Measurements from ENCODE around the gene FLNC. TPM values are rescaled to one million over a fixed set of nuclear protein-coding genes. Genes with fewer than 3 reads are reported as not detected.
A peak's percentile ranks its signal among the peaks of the same experiment; 100 is the strongest.

The FLNC gene
- total RNA-seq, 1 donor from 2014 or later = 6.7 TPM

DNA sequence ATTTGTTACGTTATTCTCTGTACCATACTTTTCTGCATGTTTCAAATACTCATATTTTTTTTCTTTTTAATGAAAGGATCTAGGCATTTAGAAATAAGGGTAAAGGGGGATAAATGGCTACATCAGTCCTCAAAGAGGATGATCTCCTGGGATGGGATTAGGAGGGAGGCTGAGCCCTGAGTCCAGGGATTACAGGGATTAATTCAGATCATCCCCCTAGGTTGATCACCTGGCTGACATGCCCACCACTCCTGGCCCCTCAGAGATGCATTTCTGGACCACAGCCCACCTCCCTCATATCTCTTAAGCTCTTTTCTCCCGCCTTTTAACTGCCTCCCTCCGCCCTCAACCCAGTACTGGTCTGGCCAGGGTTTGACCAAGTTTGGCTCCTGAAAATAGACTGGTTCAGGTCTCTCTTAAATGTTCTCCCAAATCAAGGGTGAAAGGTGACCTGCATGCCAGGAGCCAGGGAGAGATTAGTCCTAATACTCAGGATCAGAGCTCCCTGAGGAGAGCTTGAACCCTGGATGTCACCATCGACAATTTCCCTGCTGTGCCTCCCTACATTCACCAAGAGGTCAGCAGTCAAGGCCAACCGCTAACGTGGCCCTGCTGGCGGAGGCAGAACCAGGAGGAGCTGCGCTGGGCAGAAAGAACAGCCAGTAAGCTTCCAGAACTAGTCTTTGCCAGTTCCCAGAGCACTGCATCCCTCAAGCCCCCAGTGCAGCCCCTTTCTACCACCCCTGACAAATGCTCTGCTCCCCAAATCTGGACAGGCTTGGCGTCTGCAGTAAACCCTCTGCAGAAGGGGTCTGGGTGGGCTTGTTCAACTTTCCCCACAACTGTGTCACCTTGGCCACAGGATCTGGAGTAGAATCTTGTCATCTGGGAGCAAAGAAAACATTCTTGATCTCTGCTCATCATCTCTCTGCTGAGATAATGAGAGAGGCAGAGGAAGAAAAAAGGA lies 41.5 kb upstream of the FLNC start:
- H3K27ac ChIP-seq = no peak overlapping the region
- no peak overlapping the region for H3K9ac ChIP-seq
- no peak overlapping the region for H3K4me3 ChIP-seq
- H3K4me1 Mint-ChIP-seq = peaks cover 23% of the 10 kb centered on the region
- TF ChIP-seq EZH2 (IDR thresholded peaks at IDR 0.05) (no peak), EZH2phosphoT487 (IDR thresholded peaks at IDR 0.05) (no peak)
- TF ChIP-seq, protein P1, sequence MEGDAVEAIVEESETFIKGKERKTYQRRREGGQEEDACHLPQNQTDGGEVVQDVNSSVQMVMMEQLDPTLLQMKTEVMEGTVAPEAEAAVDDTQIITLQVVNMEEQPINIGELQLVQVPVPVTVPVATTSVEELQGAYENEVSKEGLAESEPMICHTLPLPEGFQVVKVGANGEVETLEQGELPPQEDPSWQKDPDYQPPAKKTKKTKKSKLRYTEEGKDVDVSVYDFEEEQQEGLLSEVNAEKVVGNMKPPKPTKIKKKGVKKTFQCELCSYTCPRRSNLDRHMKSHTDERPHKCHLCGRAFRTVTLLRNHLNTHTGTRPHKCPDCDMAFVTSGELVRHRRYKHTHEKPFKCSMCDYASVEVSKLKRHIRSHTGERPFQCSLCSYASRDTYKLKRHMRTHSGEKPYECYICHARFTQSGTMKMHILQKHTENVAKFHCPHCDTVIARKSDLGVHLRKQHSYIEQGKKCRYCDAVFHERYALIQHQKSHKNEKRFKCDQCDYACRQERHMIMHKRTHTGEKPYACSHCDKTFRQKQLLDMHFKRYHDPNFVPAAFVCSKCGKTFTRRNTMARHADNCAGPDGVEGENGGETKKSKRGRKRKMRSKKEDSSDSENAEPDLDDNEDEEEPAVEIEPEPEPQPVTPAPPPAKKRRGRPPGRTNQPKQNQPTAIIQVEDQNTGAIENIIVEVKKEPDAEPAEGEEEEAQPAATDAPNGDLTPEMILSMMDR (IDR thresholded peaks at IDR 0.05) = no peak
- H3K27me3 Mint-ChIP-seq (ENCODE audit: insufficient read depth, low read depth) = peaks cover 9% of the 10 kb centered on the region
- peak overlapping the region; percentile 93 for H3K4me3 Mint-ChIP-seq
- H3F3A ChIP-seq (ENCODE audit: low read depth) = peaks cover 38% of the 10 kb centered on the region
- H3K36me3 ChIP-seq = no peaks in the 10 kb centered on the region
- peaks cover 3% of the 10 kb centered on the region for H3K36me3 Mint-ChIP-seq
- no peaks in the 10 kb centered on the region for H4K20me1 ChIP-seq (ENCODE audit: low read depth)
- no peaks in the 10 kb centered on the region for H3K9me3 ChIP-seq (ENCODE audit: low read depth)
- H3K4me2 ChIP-seq = no peak overlapping the region
- H3K27ac Mint-ChIP-seq = peak overlapping the region; percentile 44
- H3K9me3 Mint-ChIP-seq = peaks cover 3% of the 10 kb centered on the region
- peaks cover 18% of the 10 kb centered on the region for H3K79me2 ChIP-seq (ENCODE audit: low read depth)
- H3K4me1 ChIP-seq = peaks cover 27% of the 10 kb centered on the region
- DNase-seq (ENCODE audit: low spot score) = no peak
- H2AFZ ChIP-seq (replicated peaks) = no peak overlapping the region
- H3K27me3 ChIP-seq = no peaks in the 10 kb centered on the region

DNA sequence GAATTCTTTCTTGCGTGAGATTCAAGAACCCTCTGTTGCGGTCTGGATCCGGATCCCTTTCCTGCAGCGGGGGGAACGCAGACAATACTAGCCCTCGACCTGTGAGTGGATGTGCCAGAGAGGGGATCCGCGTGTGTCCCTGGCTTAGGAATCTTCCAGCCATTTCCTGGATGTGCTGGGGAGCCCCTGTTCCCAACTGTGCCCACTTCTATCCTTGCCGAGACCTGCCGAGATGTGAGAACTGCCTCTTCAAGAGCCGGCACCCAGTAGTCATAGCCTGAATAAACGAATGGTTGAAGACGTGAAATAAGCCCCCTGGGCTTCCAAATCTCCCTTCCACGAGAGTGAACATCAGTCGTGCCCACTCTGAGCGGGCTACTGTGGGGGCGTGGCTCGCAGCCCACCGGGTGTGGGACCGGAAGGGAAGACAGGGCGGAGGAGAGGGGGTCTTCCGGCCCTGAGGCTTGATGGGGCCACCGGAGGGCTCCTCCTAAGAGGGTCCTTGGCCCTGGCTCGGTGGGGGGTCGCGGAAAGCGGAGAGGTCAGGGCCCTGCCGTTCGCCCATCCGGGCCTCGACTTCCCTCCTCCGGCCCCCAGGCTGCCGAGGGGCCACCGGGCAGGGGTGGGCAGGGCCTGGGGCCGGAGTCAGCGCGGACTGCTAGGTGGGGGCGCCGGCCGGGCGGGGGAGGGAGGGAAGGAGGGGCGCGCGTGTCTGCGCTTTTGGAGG lies 39.7 kb upstream of the FLNC start:
- no peaks in the 10 kb centered on the region for H4K20me1 ChIP-seq (ENCODE audit: low read depth)
- H3K4me1 Mint-ChIP-seq = peaks cover 25% of the 10 kb centered on the region
- peak overlapping the region; percentile 88 for H3K4me2 ChIP-seq
- peak; percentile 68 for DNase-seq (ENCODE audit: low spot score)
- H3K27me3 ChIP-seq = no peaks in the 10 kb centered on the region
- H3K36me3 Mint-ChIP-seq = peaks cover 9% of the 10 kb centered on the region
- TF ChIP-seq, protein P1 (IDR thresholded peaks at IDR 0.05) = no peak
- TF ChIP-seq EZH2 (IDR thresholded peaks at IDR 0.05) = peak; percentile 2
- no peak for TF ChIP-seq EZH2phosphoT487 (IDR thresholded peaks at IDR 0.05)
- H3K4me3 Mint-ChIP-seq = peak overlapping the region; percentile 93
- peak overlapping the region; percentile 87 for H2AFZ ChIP-seq (replicated peaks)
- no peak overlapping the region for H3K27ac Mint-ChIP-seq
- peaks cover 44% of the 10 kb centered on the region for H3K4me1 ChIP-seq
- H3K27me3 Mint-ChIP-seq (ENCODE audit: insufficient read depth, low read depth) = peaks cover 9% of the 10 kb centered on the region
- H3K9me3 Mint-ChIP-seq = peaks cover 3% of the 10 kb centered on the region
- peak overlapping the region; percentile 100 for H3K4me3 ChIP-seq
- no peak overlapping the region for H3K9ac ChIP-seq
- peaks cover 47% of the 10 kb centered on the region for H3F3A ChIP-seq (ENCODE audit: low read depth)
- H3K9me3 ChIP-seq (ENCODE audit: low read depth) = no peaks in the 10 kb centered on the region
- no peak overlapping the region for H3K27ac ChIP-seq
- H3K36me3 ChIP-seq = peaks cover 5% of the 10 kb centered on the region
- peaks cover 21% of the 10 kb centered on the region for H3K79me2 ChIP-seq (ENCODE audit: low read depth)

DNA sequence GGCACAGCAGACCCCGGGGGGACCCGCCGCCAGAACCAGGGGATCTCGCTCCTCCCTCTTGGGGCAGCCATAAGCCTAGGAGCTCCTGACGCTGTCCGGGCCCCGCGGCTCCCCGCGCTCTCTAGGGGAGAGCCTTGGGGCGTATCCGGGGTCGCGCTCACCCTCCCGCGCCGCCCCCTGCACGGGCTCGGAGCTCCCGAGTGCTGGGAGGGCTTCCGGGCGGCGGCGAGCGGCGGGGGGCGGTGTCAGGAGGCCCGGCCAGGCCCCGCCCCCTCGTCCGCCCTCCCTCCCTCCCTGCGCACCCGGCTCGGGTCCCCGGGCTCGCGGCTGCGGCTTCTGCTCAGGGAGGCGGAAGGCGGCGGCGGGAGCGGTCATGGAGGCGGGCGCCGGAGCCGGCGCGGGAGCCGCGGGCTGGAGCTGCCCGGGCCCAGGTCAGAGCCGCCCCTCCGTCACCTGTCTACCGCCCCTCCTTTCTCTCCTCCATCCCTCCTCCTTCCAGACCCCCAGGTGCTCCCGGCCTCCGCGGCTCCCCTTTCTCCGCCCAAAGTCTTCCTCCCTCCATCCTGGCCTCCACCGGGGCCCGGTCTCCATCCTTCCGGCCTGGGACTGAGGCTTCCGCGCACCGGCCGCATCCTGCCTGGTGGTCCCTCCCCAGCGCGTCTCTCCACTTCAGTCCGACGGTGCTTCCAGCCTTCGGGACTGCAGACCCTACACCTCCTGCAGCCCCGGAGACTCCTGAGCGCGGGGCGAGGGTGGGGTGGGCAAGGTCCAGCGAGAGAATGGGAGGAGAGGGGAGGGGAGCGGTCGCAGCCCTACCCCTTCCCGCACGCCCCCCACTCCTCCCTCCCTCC lies 38.9 kb upstream of the FLNC start, which contains the start of gene CCDC136:
Gene CCDC136 (plus strand): TSS at position 848 of the 851 bp plus-strand sequence. CDS start 444 bp downstream, outside the sequence.
- Mint-ChIP-seq H3K4me1 (peaks cover 25% of the 10 kb centered on the region), H3K9me3 (no peaks in the 10 kb centered on the region), H3K27me3 (ENCODE audit: insufficient read depth, low read depth) (peaks cover 9% of the 10 kb centered on the region), H3K27ac (no peak within 1 kb of the TSS), H3K4me3 (peak within 1 kb of the TSS; percentile 92), H3K36me3 (peaks cover 16% of the 10 kb centered on the region)
- peak; percentile 92 for DNase-seq (ENCODE audit: low spot score)
- Histone ChIP-seq H2AFZ (replicated peaks) (peak within 1 kb of the TSS; percentile 87), H3K79me2 (ENCODE audit: low read depth) (peaks cover 21% of the 10 kb centered on the region), H4K20me1 (ENCODE audit: low read depth) (no peaks in the 10 kb centered on the region), H3K36me3 (peaks cover 9% of the 10 kb centered on the region), H3K4me1 (peaks cover 53% of the 10 kb centered on the region), H3K4me2 (peak within 1 kb of the TSS; percentile 88), H3K27ac (no peak within 1 kb of the TSS), H3K27me3 (no peaks in the 10 kb centered on the region), H3K4me3 (peak within 1 kb of the TSS; percentile 100), H3K9ac (peak within 1 kb of the TSS; percentile 54), H3K9me3 (ENCODE audit: low read depth) (no peaks in the 10 kb centered on the region), H3F3A (ENCODE audit: low read depth) (peaks cover 55% of the 10 kb centered on the region)
- peak; percentile 44 for TF ChIP-seq EZH2 (IDR thresholded peaks at IDR 0.05)
- TF ChIP-seq, protein P1 (IDR thresholded peaks at IDR 0.05) = no peak
